Kidney capillary endothelial cell (primary cell): Measurements from ENCODE around the gene ARID2.

Experiments
- DNase-seq: peaks from one replicate; pipeline ENCODE4 v3.0.0-alpha.2; 2018; ENCODE audit warnings: low spot score

The ARID2 gene

DNA sequence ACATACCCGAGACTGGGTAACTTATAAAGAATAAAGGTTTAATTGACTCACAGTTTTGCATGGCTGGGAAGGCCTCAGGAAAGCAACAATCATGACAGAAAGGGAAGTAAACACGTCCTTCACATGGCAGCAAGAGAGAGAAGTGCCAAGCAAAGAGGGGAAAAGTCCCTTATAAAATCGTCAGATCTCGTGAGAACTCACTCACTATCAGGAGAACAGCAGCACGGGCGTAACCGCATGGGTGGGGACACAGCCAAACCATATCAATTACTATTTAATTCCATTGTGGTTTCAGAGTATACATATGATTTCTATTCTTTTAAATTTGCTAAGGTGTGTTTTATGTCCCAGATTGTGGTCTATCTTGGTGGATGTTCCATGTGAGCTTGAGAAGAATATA is 142.9 kb downstream of the ARID2 start:
- no peak for DNase-seq

DNA sequence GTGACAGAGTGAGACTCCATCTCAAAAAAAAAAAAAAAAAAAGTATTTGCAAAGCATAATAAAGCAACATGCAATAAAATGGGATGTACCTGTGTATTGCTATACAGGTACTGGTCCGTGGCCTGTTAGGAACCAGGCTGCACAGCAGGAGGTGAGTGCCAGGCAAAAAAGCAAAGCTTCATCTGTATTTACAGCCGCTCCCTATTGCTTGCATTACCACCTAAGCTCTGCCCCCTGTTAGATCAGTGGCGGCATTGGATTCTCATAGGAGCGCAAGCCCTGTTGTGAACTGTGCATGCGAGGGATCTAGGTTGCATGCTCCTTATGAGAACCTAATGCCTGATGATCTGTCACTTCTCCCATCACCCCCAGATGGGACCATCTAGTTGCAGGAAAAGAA is 147.6 kb downstream of the ARID2 start:
- DNase-seq = no peak

DNA sequence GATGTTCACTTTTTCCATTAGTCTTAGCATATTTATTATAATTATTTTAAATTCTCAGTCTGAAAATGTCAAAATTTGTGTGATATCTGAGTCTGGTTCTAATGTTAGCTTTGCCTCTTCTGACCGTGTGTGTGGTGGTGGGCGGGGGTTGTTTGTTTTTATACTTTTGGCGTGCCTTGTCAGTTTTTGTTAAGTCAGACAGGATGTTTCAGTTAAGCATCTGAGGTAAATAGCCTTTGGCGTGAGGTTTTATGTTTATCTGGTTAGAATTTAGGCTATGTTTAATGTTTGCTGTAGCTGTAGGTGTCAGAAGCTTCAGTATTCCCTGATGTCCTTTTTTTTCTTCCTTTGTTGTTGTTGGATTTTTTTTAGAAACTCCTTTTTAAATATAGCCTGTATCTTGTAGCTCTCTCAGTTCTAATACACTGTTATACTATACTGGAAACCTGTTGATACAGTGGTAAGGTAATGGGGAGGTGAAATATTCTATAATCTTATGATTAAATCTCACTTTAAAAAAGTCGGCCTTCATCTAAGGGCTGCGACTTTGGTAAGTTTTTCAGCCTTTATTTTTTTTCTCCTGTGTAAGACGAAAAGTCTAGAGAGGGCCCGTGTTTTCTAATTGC is 149.2 kb downstream of the ARID2 start:
- DNase-seq = no peak

DNA sequence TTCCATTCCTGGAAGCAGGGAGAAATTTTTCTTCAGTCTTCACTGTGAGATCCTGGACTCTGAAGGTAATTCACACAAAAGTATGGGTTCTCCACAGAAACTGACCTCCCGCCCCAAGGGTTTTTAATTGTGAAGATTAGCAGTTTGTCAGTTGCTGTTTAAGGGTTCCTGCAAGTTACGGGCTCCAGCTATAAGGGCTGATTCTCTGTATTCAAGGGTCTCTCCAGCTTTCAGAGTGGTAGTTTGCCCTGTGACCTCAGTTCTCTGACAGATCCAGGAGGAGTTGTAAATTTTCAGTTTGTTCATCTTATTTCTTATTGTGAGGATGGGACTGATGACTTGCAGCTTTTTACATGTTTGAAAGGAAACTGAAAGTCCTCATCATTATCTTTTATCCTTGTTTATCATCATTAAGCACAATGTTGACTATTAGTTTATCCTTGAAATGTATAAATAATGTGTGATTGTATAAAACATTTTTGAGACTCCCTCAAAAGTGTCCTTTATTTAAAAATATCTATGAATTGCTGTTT is 149.9 kb downstream of the ARID2 start:
- no peak for DNase-seq

DNA sequence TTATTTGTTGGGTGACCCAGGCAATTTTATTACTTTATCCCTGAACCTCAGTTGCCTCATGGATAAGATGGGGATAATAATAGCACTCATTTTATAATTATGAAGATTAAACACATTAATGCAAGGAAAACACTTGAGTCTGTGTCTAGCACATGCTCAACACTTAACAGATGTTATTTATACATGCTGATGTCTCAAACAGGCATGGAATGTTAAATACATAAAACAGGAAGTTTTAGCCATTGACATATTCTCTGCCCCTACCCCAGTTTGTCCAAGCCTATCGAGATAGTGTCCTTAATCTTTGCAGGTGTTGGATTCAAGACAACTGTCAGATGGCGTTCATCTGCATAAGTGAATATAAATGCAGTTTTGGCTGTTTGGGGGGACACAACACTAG is 151.0 kb downstream of the ARID2 start:
- DNase-seq = no peak

DNA sequence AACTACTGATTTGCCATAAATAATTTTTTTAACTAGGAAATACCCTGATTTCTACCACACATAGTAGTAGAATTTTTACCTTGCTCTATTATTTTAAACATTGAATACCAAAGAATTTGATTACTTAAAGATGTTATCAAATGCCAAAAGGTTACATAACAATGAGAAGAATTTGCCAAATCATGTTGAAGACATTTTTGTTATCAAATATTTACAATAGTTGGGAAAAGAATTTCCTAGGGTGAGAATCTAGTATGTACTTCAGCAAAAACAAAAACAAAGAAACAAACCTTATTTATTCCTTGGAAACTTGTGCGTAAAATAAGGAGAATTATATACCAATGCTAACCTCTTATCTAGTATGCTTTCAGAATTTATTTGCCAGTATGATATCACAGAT is 153.7 kb downstream of the ARID2 start:
- no peak for DNase-seq

DNA sequence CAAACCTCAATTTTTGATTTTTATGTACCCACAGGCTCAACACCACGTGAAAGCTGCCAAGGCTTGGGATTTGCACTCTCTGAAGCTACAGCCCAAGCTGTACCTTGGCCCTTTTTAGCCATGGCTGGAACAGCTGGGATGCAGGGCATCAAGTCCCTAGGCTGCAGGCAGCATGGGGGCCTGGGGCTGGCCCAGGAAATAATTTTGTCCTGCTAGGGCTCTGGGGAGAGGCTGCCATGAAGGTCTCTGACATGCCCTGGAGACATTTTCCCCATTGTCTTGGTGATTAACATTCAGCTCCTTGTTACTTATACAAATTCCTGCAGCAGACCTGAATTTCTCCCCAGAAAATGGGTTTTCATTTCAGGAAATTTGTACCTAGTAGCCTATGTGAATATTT is 157.2 kb downstream of the ARID2 start:
- no peak for DNase-seq

DNA sequence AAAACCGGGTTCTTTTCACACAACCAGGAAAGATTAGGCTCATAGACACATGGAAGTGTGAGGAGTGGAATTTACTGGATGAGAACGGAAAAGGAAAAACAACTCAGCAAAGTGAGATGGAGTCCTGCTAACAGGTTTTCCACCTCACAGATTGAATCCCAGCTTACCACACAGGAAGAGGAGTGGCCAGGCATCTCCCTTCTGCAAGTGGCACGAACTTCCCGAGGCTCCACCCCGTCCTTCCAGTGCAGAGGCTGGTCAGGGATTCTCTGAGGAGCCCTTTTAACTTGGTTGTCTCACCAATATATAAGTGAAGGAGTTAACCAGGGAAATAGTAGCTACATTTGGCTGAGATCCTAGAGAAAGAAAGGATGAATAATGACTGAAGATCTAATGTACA is 158.0 kb downstream of the ARID2 start:
- DNase-seq = no peak

DNA sequence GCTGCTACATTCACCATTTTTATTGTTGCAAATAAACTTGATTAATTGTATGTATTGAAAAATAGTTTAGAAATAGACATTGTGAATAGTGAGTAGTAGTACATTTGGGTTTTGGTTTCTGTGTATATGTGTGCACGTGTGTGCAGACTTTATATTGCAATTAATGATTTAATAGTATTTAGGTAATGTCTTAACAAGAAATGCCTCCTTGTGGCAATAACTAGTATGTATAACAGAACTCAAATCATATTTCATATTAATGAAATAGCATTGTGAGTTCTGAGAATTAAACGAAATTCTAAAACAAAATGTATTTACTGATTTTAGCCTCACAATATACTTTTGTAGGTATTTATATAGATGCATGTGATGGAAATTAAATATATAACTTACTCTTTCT is 160.8 kb downstream of the ARID2 start:
- no peak for DNase-seq

DNA sequence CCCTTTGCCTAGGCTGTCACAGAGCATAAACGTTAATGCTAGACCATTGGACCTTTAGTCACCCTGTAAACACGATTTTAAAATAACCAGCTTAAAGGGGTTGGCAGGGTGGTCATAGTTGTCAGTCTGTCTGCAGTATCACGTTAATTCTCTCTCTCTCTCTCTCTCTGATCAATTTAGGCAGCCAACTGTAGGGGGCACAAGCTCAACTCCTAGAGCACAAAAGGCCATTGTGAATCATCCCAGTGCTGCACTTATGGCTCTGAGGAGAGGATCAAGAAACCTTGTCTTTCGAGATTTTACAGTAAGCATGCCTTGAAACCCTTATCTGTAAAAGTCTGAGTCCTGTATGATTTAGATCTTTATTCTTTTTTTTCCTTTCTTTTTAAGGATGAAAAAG is 163.7 kb downstream of the ARID2 start:
- no peak for DNase-seq

DNA sequence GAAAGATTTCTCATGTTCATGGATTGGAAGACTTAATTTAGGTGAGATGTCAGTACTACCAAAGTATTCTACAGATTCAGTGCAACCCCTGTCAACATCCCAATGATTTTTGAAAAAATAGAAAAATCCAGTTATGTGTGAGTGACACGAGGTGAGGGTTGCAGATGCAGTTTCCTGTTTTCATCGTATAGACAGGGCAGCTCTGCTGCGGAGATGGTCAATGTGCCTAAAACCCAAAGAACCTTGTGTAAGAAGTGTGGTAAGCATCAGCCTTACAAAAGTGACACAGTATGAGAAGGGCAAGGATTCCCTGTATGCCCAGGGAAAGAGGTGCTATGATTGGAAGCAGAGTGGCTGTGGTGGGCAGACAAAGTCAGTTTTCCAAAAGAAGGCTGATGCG is 166.5 kb downstream of the ARID2 start:
- no peak for DNase-seq

DNA sequence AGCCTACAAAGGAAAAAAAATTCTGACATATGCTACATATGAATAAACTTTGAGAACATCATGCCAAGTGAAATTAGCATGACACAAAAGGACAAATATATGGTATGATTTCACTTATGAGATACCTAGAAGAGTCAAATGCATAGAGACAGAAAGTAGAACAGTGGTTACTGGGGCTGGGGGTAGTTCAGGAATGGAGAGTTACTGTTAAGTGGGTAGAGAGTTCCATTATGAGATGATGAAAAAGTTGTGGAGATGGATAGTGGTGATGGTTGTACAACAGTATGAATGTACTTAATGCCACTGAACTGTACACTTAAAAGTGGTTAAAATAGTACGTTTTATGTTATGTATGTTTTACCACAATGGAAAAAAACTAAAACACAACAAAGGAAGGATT is 168.6 kb downstream of the ARID2 start:
- DNase-seq = no peak

DNA sequence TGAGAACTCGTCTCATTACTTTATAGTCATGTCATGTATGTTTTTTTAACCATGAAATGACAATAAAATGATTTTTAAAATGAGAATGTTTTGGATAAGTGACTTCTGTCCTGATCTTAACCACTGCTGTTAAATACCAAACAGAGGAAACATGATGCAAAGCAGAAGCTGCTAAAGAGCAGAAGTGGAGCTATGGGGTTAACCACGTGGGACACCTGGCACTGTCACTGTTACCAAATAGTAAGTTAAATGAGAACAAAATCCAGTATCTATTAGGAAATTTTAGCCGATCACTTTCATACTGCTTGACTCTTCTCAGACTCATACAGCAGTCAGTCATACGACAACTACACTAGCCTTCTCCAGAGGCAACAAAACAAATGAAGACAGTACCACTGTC is 178.4 kb downstream of the ARID2 start:
- DNase-seq = no peak

DNA sequence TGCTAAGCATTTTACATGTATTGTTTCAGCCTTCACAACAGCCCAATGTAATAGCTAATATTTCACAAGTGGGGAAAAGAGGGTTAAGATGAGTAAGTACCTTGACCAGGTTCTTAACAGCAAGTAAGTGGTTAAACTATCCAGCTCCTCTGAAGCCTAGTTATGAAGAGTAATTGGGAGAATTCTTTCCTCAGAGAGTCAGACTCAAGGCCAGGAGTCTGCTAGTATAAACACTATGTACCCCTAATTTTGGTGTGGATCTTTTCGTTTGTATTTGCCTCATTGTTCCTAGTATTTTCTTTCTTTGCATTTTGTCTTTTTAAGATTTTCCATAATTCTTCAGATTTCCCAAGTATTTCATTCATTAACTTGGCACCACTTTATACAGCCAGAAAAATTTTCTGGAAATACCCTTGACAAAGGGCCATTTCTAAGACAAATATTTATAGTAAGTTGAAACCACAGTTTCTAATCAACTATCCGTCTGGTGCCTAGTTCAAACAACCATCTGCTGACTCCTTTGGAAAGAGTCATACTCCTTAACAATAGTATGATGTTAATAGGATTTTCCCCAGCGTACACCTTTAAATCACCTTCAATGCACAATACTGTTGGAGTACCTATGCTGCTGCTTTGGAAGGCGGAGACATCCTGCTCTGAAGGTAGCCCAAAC is 179.7 kb downstream of the ARID2 start:
- DNase-seq = no peak

DNA sequence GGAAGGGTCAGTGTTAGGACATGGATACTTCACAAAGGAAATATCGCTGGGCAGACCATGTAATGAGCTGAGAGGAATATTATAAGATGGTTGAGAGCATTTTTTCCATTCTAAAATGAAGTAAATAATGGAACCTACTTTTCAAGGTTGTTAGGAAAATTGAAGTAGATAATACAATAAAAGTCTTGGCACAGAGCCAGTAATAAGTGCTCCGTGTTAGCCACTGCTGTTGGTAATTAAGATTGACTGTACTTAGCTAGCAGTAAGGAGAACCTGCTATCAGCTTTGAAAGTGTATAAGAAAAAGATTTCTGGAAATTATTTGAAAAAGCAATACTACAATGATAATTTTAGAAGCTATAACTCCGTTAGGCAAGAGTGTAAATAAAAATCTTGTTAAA is 183.3 kb downstream of the ARID2 start:
- DNase-seq = no peak

DNA sequence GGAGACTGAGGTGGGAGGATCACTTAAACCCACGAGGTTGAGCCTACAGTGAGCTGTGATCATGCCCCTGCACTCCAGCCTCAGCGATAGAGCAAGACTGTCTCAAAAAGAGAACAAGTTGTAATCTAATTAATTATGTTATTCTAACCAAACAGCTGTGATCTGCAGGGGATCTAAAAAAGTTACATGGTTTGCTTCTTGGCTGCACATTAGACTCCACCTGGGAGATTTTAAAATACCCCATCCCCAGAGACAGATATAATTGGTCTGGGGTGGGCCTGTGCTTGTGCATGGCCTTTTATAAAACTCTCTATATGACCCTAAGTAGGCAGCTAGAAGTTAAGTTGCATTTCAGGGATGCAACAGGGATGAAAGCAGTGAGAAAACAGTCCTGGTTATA is 184.1 kb downstream of the ARID2 start:
- DNase-seq = no peak

DNA sequence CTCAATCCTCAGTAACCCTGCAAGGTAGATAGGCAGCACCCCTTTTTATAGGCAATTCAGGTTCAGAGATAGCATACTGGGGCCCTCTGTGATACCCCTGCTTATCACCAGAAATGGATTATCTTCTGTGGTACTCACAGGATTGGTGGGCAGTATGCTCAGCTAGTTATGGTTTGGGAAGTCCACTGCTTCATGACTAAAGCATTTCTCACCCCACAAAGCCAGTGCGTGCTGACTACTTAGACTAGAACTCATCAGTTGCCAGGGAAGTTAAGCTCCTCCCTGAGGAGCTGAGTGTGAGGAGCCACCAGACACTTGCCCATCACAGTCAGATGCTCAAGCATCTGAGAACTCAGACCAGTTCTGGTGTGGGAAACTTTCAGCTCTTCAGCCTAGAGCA is 184.6 kb downstream of the ARID2 start:
- DNase-seq = no peak

DNA sequence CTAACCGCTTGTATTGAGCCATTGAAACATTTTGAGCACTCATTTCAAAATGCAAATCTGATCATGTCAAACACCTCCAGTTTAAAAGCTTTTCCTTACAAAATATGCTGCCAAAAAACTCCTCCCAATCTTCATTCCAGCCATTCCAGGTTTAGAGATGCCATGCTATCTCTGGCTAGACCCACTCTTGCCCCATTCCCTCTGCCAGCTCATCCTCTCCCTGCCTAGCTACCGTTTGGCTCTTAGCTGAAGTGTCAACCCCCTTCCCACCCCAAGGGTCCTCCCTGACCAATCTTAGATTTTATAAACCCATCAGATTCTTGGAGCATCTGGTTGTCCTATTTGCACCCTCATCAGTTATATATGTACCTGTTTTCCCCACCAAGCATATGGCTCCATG is 185.9 kb downstream of the ARID2 start:
- no peak for DNase-seq

DNA sequence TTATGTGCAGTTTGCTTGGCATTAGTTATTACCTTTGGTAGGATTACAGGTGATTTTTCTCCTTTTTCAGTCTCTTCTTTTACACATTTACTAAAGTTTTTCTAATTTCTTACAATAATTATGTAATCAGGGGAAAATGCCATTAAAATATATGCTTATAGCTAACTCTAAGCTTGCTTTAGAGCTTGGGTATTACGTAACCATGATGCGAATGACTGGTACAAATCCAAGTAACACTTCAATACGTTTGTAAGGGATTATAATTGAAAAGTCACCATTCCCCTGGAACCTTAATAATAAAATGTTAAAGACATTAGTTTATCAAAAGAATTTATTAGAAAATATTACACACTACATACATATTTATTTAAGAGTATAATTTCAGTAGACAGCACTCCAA is 189.3 kb downstream of the ARID2 start:
- no peak for DNase-seq

DNA sequence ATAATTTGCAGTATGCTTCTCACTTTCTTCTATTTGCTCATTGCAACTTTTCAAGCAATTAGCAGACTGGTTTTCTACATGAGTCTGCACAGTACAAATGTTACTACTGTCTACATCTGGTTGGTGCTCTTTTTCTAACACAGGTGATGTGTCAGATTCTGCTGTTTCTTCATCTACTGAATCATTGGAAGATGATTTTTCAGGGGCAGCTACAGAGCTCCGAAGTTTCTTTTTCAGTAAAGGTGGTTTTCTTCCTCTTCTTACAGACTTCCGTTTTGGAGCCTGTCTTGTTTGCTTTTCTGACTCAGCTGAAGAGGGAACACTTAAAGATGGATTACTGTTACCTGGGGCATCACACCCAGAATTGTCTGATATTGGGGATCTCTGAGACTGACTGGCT is 198.8 kb downstream of the ARID2 start:
- no peak for DNase-seq

DNA sequence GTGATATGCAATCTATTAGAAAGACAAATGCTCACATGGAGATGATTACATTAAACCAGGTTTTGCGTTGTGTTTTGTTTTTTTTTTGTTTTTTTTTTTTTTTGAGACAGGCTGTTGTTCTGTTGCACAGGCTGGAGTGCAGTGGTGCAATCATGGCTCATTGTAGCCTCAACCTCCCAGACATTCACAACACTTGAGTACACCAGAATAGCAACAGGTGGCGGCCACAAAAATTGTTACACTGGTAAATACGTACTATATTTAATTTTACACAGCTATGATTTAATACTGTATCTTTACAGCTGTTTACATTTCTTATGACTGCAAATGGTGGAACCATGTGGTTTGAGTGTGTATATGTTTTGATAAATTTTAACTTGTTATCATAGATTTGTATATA is 200.9 kb downstream of the ARID2 start:
- DNase-seq = no peak

DNA sequence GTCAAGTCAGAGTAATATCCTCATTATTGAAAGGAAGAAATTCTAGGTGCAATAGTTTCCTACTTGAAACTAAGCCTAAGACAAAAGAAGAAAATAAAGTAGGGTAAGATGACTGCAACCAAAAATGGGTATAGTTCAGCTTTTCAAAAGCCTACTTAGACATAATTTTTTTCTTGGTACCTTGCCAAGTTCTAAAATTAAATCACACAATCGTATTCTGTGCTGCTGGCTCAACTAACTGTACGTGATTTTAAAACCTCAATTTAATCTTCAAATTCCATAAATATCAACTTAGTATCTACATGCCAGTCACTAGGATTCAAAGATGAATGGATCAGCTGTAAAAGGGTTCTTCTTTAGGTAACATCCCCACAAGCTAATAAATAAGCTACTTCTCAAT is 204.0 kb downstream of the ARID2 start:
- DNase-seq = no peak

DNA sequence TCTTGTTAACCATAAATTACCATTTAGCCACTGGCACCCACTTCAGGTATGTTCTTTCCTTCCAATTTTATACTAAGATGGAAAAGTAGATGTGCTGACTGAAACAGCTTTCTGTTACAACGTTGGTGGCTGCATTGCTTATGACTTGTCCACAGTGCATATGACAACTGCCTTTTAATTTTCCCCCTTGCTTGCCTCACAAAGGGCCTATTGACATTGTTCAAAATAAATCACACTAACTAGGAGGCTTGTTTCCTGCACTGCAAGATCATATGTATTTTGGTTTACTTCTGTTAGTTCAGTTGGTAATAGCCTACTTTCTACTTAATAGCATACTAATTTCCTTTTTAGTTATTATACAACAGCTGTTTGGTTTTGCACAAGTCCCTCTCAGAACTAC is 205.4 kb downstream of the ARID2 start:
- no peak for DNase-seq

DNA sequence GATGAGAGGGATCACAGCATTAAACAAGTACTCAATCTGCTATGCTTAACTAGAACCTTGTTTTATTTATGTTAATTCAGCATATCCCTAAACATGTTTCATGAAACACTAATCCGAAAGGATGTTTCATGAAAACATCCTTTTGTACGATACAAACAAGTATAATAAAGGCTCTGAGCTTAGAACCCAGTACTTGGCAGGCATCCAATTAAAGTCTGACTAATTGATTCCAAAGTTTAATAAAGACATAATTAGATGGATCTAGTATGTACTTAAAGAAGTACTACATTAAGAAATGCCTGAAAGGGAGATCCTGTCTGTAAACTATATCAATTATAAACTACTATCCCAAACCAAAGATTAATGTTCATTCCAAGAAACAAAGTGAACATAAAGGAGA is 209.1 kb downstream of the ARID2 start:
- DNase-seq = no peak
